ENCODE results near the gene CAMK2D. TPM values are rescaled to one million over a fixed set of nuclear protein-coding genes. Genes with fewer than 3 reads are reported as not detected.

CAMK2D gene
- total RNA-seq, 1 experiment from 2014 or later = 35.8 TPM

GRCh38 chr4:113773014-113773413 is 11.5 kb upstream of the CAMK2D start:
- Histone ChIP-seq H3K27me3 (replicated peaks; ENCODE audit: insufficient read depth, low read depth, low read length, poor library complexity) (no peaks in the 10 kb centered on the region), H3K27ac (ENCODE audit: low read depth, low read length, poor library complexity, severe bottlenecking) (no peak overlapping the region), H3K4me1 (ENCODE audit: insufficient read depth, low read length, poor library complexity, severe bottlenecking) (no peaks in the 10 kb centered on the region), H3K9me3 (ENCODE audit: low read depth, low read length, poor library complexity, severe bottlenecking) (no peaks in the 10 kb centered on the region), H3K4me3 (ENCODE audit: low read depth, low read length, poor library complexity, severe bottlenecking) (no peak overlapping the region), H3K36me3 (ENCODE audit: insufficient read depth, low read length, poor library complexity, severe bottlenecking) (no peaks in the 10 kb centered on the region)
- intact Hi-C loops (cut with micrococcal nuclease; ENCODE audit: unreplicated experiment) = no loop called here
- CTCF ChIA-PET = no interaction called here
- POLR2A ChIA-PET (ENCODE audit: low non-redundant PET) = no interaction called here
- DNase-seq (ENCODE audit: low spot score) = no peak
- no peak for TF ChIP-seq EZH2 (IDR thresholded peaks at IDR 0.05; ENCODE audit: borderline replicate concordance, low read depth, low read length, poor library complexity, severe bottlenecking)
- TF ChIP-seq CTCF (conservative IDR thresholded peaks at IDR 0.05; ENCODE audit: low read depth, low read length) = no peak
- no TSS peak for BruUV-seq (replicated peaks)

- H3K27ac ChIP-seq (ENCODE audit: low read depth, low read length, poor library complexity, severe bottlenecking) = no peak overlapping the region
- POLR2A ChIA-PET (ENCODE audit: low non-redundant PET) = no interaction called here
- H3K36me3 ChIP-seq (ENCODE audit: insufficient read depth, low read length, poor library complexity, severe bottlenecking) = no peaks in the 10 kb centered on the region
- no TSS peak for BruUV-seq (replicated peaks)
- no peak for TF ChIP-seq EZH2 (IDR thresholded peaks at IDR 0.05; ENCODE audit: borderline replicate concordance, low read depth, low read length, poor library complexity, severe bottlenecking)
- TF ChIP-seq CTCF (conservative IDR thresholded peaks at IDR 0.05; ENCODE audit: low read depth, low read length) = no peak
- no peaks in the 10 kb centered on the region for H3K27me3 ChIP-seq (replicated peaks; ENCODE audit: insufficient read depth, low read depth, low read length, poor library complexity)
- no peaks in the 10 kb centered on the region for H3K9me3 ChIP-seq (ENCODE audit: low read depth, low read length, poor library complexity, severe bottlenecking)
- no peak for DNase-seq (ENCODE audit: low spot score)
- H3K4me1 ChIP-seq (ENCODE audit: insufficient read depth, low read length, poor library complexity, severe bottlenecking) = no peaks in the 10 kb centered on the region
- H3K4me3 ChIP-seq (ENCODE audit: low read depth, low read length, poor library complexity, severe bottlenecking) = no peak overlapping the region
- CTCF ChIA-PET = no interaction called here
- intact Hi-C loops (cut with micrococcal nuclease; ENCODE audit: unreplicated experiment) = no loop called here
Measured at GRCh38 chr4:113772319-113772718, 10.8 kb upstream of the CAMK2D start.

GRCh38 chr4:113769744-113770143 is 8.2 kb upstream of the CAMK2D start:
- Histone ChIP-seq H3K27me3 (replicated peaks; ENCODE audit: insufficient read depth, low read depth, low read length, poor library complexity) (no peaks in the 10 kb centered on the region), H3K4me1 (ENCODE audit: insufficient read depth, low read length, poor library complexity, severe bottlenecking) (no peaks in the 10 kb centered on the region), H3K9me3 (ENCODE audit: low read depth, low read length, poor library complexity, severe bottlenecking) (no peaks in the 10 kb centered on the region), H3K27ac (ENCODE audit: low read depth, low read length, poor library complexity, severe bottlenecking) (no peak overlapping the region), H3K36me3 (ENCODE audit: insufficient read depth, low read length, poor library complexity, severe bottlenecking) (no peaks in the 10 kb centered on the region), H3K4me3 (ENCODE audit: low read depth, low read length, poor library complexity, severe bottlenecking) (no peak overlapping the region)
- intact Hi-C loops (cut with micrococcal nuclease; ENCODE audit: unreplicated experiment) = loop anchor here (10.0 kb wide), 1 partner anchor 195 kb away; no protein-coding TSS in a partner anchor
- DNase-seq (ENCODE audit: low spot score) = no peak
- POLR2A ChIA-PET (ENCODE audit: low non-redundant PET) = no interaction called here
- no TSS peak for BruUV-seq (replicated peaks)
- no peak for TF ChIP-seq CTCF (conservative IDR thresholded peaks at IDR 0.05; ENCODE audit: low read depth, low read length)
- no peak for TF ChIP-seq EZH2 (IDR thresholded peaks at IDR 0.05; ENCODE audit: borderline replicate concordance, low read depth, low read length, poor library complexity, severe bottlenecking)
- CTCF ChIA-PET = no interaction called here
